A172 (cell line): Measurements from ENCODE around the gene PRRX1. TPM values are rescaled to one million over a fixed set of nuclear protein-coding genes. Genes with fewer than 3 reads are reported as not detected.

ENCODE experiments used
- DNase-seq: peaks from one replicate; pipeline ENCODE4 v3.0.0-alpha.2; 2015; ENCODE audit warnings: low spot score
- total RNA-seq: library from RNA; depleted of rRNA; stranded (reverse); fragments of >200 nt; shearing (Covaris generic); gene quantifications from 2 replicates; pipeline ENCODE4 v1.2.3, GENCODE V29; 2014

PRRX1 gene
- total RNA-seq, 1 experiment from 2014 or later: 18.2 TPM

- no peak for DNase-seq
Observed at GRCh38 chr1:170720661-170721060, 56.7 kb downstream of the PRRX1 start.

GRCh38 chr1:170721621-170722020, 57.7 kb downstream of the PRRX1 start:
- no peak for DNase-seq

- DNase-seq: no peak
Observed at GRCh38 chr1:170723518-170723917, 59.6 kb downstream of the PRRX1 start.

- no peak for DNase-seq
Observed at GRCh38 chr1:170725326-170725725, 61.4 kb downstream of the PRRX1 start.

- DNase-seq: no peak
Observed at GRCh38 chr1:170727963-170728362, 64.0 kb downstream of the PRRX1 start.

GRCh38 chr1:170729225-170730002, 65.5 kb downstream of the PRRX1 start:
- no peak for DNase-seq

GRCh38 chr1:170730014-170730413, 66.1 kb downstream of the PRRX1 start:
- no peak for DNase-seq

GRCh38 chr1:170730438-170730837, 66.5 kb downstream of the PRRX1 start:
- no peak for DNase-seq

GRCh38 chr1:170731566-170732251, 67.8 kb downstream of the PRRX1 start:
- no peak for DNase-seq

GRCh38 chr1:170732252-170732588, 68.3 kb downstream of the PRRX1 start:
- no peak for DNase-seq

GRCh38 chr1:170734412-170735175, 70.7 kb downstream of the PRRX1 start:
- no peak for DNase-seq

GRCh38 chr1:170735366-170736263, 71.7 kb downstream of the PRRX1 start:
- no peak for DNase-seq

GRCh38 chr1:170739803-170740202, 75.9 kb downstream of the PRRX1 start:
- no peak for DNase-seq

GRCh38 chr1:170741678-170742077, 77.7 kb downstream of the PRRX1 start:
- no peak for DNase-seq

GRCh38 chr1:170742600-170742999, 78.7 kb downstream of the PRRX1 start:
- DNase-seq: no peak

- DNase-seq: no peak
Observed at GRCh38 chr1:170743083-170743482, 79.2 kb downstream of the PRRX1 start.

GRCh38 chr1:170749549-170749948, 85.6 kb downstream of the PRRX1 start:
- DNase-seq: no peak

GRCh38 chr1:170749959-170750358, 86.0 kb downstream of the PRRX1 start:
- DNase-seq: no peak

GRCh38 chr1:170755795-170756194, 91.9 kb downstream of the PRRX1 start:
- no peak for DNase-seq

GRCh38 chr1:170758992-170759391, 95.1 kb downstream of the PRRX1 start:
- DNase-seq: no peak

GRCh38 chr1:170765279-170765678, 101.3 kb downstream of the PRRX1 start:
- DNase-seq: no peak
